CD14-positive monocyte (primary cell): Measurements from ENCODE around the gene DIMT1. TPM values are rescaled to one million over a fixed set of nuclear protein-coding genes. Genes with fewer than 3 reads are reported as not detected.

ENCODE experiments used
- DNase-seq, 3 donors: peaks; one replicate each; pipeline ENCODE4 v3.0.0-alpha.2; 2011 to 2022
- H2AFZ ChIP-seq: 2 replicates; pipeline ENCODE4 v1.6.0; 2012; ENCODE audit warnings: mild to moderate bottlenecking, low read depth, low read length, inconsistent platforms; ENCODE audit not compliant: insufficient read depth, poor library complexity, severe bottlenecking
- H3K27ac ChIP-seq, 2 donors: 1 replicate in 1 of 2; 2 replicates in 1 of 2; pipeline ENCODE4 v1.5.1; 2012 to 2013; ENCODE audit warnings: low read length in 2 of 2, control low read depth in 1 of 2, inconsistent platforms in 1 of 2, low read depth in 1 of 2, mild to moderate bottlenecking in 1 of 2
- H3K27me3 ChIP-seq, 2 donors: one replicate each; pipeline versions ENCODE4 v1.6.0 to v1.6.1; 2011 to 2013; ENCODE audit warnings: low read length in 2 of 2; ENCODE audit not compliant: control insufficient read depth in 2 of 2, insufficient read depth in 2 of 2
- H3K36me3 ChIP-seq, 2 donors: replicated peaks in 1 of 2; 1 replicate in 1 of 2; 2 replicates in 1 of 2; pipeline versions ENCODE4 v1.5.1 to v1.6.1; 2012 to 2013; ENCODE audit warnings: low read length in 2 of 2, control low read depth in 1 of 2, inconsistent platforms in 1 of 2, mild to moderate bottlenecking in 1 of 2; ENCODE audit not compliant: insufficient read depth in 2 of 2, control insufficient read depth in 1 of 2
- H3K4me1 ChIP-seq, 2 donors: 1 replicate in 1 of 2; 2 replicates in 1 of 2; pipeline versions ENCODE4 v1.5.1 to v1.6.1; 2012 to 2013; ENCODE audit warnings: low read length in 2 of 2, control low read depth in 1 of 2, inconsistent platforms in 1 of 2, mild to moderate bottlenecking in 1 of 2, moderate library complexity in 1 of 2; ENCODE audit not compliant: insufficient read depth in 2 of 2, control insufficient read depth in 1 of 2
- H3K4me2 ChIP-seq: replicated peaks from 2 replicates; pipeline ENCODE3; 2012; ENCODE audit warnings: low read length, moderate library complexity, mild to moderate bottlenecking; ENCODE audit not compliant: poor library complexity, severe bottlenecking; ENCODE audit errors: extremely low read depth
- H3K4me3 ChIP-seq, 3 experiments: fragments of 200-600 bp in 1 of 3; sonication (generic) in 1 of 3; replicated peaks in 1 of 3; 1 replicate in 2 of 3; 2 replicates in 1 of 3; pipeline ENCODE4 v1.5.1; 2011 to 2013; ENCODE audit warnings: low read length in 3 of 3, mild to moderate bottlenecking in 3 of 3, control low read depth in 2 of 3, low read depth in 2 of 3, inconsistent platforms in 1 of 3, moderate library complexity in 1 of 3
- H3K79me2 ChIP-seq: 2 replicates; pipeline ENCODE4 v1.6.0; 2012; ENCODE audit warnings: mild to moderate bottlenecking, control low read depth, inconsistent platforms, low read length, moderate library complexity; ENCODE audit not compliant: insufficient read depth
- H3K9ac ChIP-seq: 2 replicates; pipeline ENCODE4 v1.6.0; 2017; ENCODE audit warnings: low read length, mild to moderate bottlenecking; ENCODE audit not compliant: insufficient read depth, poor library complexity, severe bottlenecking
- H3K9me3 ChIP-seq, 2 donors: replicated peaks in 1 of 2; 1 replicate in 1 of 2; 2 replicates in 1 of 2; pipeline versions ENCODE4 v1.5.1 to v1.6.1; 2012 to 2013; ENCODE audit warnings: low read length in 2 of 2, control low read depth in 1 of 2; ENCODE audit not compliant: control insufficient read depth in 1 of 2, insufficient read depth in 1 of 2
- H4K20me1 ChIP-seq: 2 replicates; pipeline ENCODE4 v1.6.0; 2012; ENCODE audit warnings: mild to moderate bottlenecking, low read length, control low read depth, moderate library complexity; ENCODE audit not compliant: insufficient read depth
- H3K27ac Mint-ChIP-seq, 7 donors: one replicate each; pipeline ENCODE4 v1.8.0; 2020; ENCODE audit warnings: mild to moderate bottlenecking in 7 of 7, mixed read lengths in 7 of 7, moderate library complexity in 6 of 7, inconsistent platforms in 2 of 7
- H3K27me3 Mint-ChIP-seq, 3 donors: one replicate each; pipeline ENCODE4 v1.8.0; 2021 to 2022; ENCODE audit warnings: low read depth in 3 of 3, mild to moderate bottlenecking in 3 of 3, mixed read lengths in 3 of 3, moderate library complexity in 3 of 3, inconsistent platforms in 1 of 3
- H3K36me3 Mint-ChIP-seq, 2 donors: one replicate each; pipeline ENCODE4 v1.8.0; 2020; ENCODE audit warnings: mixed read lengths in 2 of 2, inconsistent platforms in 1 of 2, mild to moderate bottlenecking in 1 of 2
- H3K4me1 Mint-ChIP-seq: one replicate; pipeline ENCODE4 v1.8.0; 2020; ENCODE audit warnings: mild to moderate bottlenecking, mixed read lengths
- H3K4me3 Mint-ChIP-seq, 2 donors: one replicate each; pipeline ENCODE4 v1.8.0; 2020; ENCODE audit warnings: mild to moderate bottlenecking in 2 of 2, mixed read lengths in 2 of 2, moderate library complexity in 1 of 2
- H3K9me3 Mint-ChIP-seq, 7 donors: one replicate each; pipeline ENCODE4 v1.8.0; 2020 to 2022; ENCODE audit warnings: mixed read lengths in 7 of 7, mild to moderate bottlenecking in 6 of 7, moderate library complexity in 6 of 7, inconsistent platforms in 2 of 7
- CTCF ChIP-seq: fragments of 200-600 bp; IDR thresholded peaks from one replicate; pipeline ENCODE4 v1.8.0; 2022; ENCODE audit warnings: antibody characterized with exemption, mild to moderate bottlenecking
- WGBS: methylation state at CpG from one replicate; pipeline ENCODE4 v1.1.5; 2013; ENCODE audit warnings: missing lambda C conversion rate; ENCODE audit not compliant: insufficient coverage; 5-methylcytosine and 5-hydroxymethylcytosine counted together
- intact Hi-C, 2 donors: fragments of 100-400 bp; cut with micrococcal nuclease; formaldehyde crosslinking; loops; one replicate each; pipeline versions ENCODE4 v1.15.0 to v1.15.1; 2023
- polyA minus RNA-seq: library from RNA; depleted of rRNA, polyadenylated mRNA; stranded (reverse); fragments of >200 nt; gene quantifications from 2 replicates; pipeline ENCODE4 v1.2.3, GENCODE V29; 2012
- polyA plus RNA-seq, 3 donors: library from polyadenylated mRNA; depleted of rRNA in 1 of 3; unstranded in 2 of 3; stranded (reverse) in 1 of 3; fragments of 300-500 nt in 2 of 3; fragments of >200 nt in 1 of 3; fragmentation: Illumina TruSeq in 2 of 3; gene quantifications; 1 replicate in 2 of 3; 2 replicates in 1 of 3; pipeline ENCODE4 v1.2.3, GENCODE V29; 2012 to 2021
- total RNA-seq, 12 experiments: library from RNA in 1 of 12; stranded (reverse) in 1 of 12; fragments of 120-200 nt in 1 of 12; gene quantifications; one replicate each; pipeline ENCODE4 v1.2.4 and lab custom pipeline; 2013 to 2026; ENCODE audit warnings: mixed read lengths in 6 of 12, inconsistent platforms in 1 of 12

The DIMT1 gene
- total RNA-seq (2013), result 16.2 TPM
- polyA plus RNA-seq (10 to 100 TPM; 10.1 to 27.6 (median 25.1) TPM), polyA minus RNA-seq (8.3 and 9.8 TPM in 2 replicates), total RNA-seq (lab: John Stamatoyannopoulos, UW) (8.5 to 24.2 (median 13.7) reads per million in 11 experiments)

- Histone ChIP-seq H3K27ac (peak within 1 kb of the TSS; percentile 82 to 91), H3K79me2 (peaks cover 9% of the 10 kb centered on the region), H3K9me3 (no peaks in the 10 kb centered on the region), H3K4me3 (peak within 1 kb of the TSS; percentile 82 to 89 (median 84)), H2AFZ (peak within 1 kb of the TSS; percentile 93), H3K36me3 (peaks cover 6 to 16% of the 10 kb centered on the region in 2 donors), H3K4me1 (peaks cover 16 to 19% of the 10 kb centered on the region in 2 donors), H3K9ac (peak within 1 kb of the TSS; percentile 83), H3K27me3 (no peaks in the 10 kb centered on the region), H4K20me1 (no peaks in the 10 kb centered on the region), H3K4me2 (peak within 1 kb of the TSS; percentile 92)
- H3K27me3 Mint-ChIP-seq, result peaks cover 0 to 2% (median 0%) of the 10 kb centered on the region in 3 donors
- H3K27ac Mint-ChIP-seq, result peak within 1 kb of the TSS; percentile 85 to 96 (median 92)
- peaks cover 7 to 27% of the 10 kb centered on the region in 2 donors for H3K36me3 Mint-ChIP-seq
- H3K9me3 Mint-ChIP-seq, result peaks cover 0 to 5% (median 2%) of the 10 kb centered on the region in 7 donors
- peak; percentile 93 to 95 (median 95) for DNase-seq
- H3K4me1 Mint-ChIP-seq, result peaks cover 19% of the 10 kb centered on the region
- no peak for TF ChIP-seq CTCF
- intact Hi-C loops, result loop anchor here (10.0 kb wide), 1 partner anchor 99 kb away; the partner anchor contains the start of gene KIF2A (in 2 of the 2)
- peak within 1 kb of the TSS; percentile 95 to 98 for H3K4me3 Mint-ChIP-seq
- 0% methylated on average over 59 of the region's 66 CpGs for WGBS
Measured at GRCh38 chr5:62403411-62404250, at the start of gene DIMT1. DIMT1 (minus strand) TSS chr5:62403905; CDS start chr5:62403772, 133 bp downstream.

GRCh38 chr5:62450259-62450658, 46.6 kb upstream of the DIMT1 start:
- H2AFZ ChIP-seq, result no peak overlapping the region
- H3K27ac ChIP-seq, result no peak overlapping the region
- H4K20me1 ChIP-seq, result no peaks in the 10 kb centered on the region
- intact Hi-C loops, result no loop called here
- DNase-seq, result no peak
- Mint-ChIP-seq H3K4me1 (no peaks in the 10 kb centered on the region), H3K36me3 (peaks cover 34 to 37% of the 10 kb centered on the region in 2 donors), H3K9me3 (peaks cover 0 to 3% (median 0%) of the 10 kb centered on the region in 7 donors), H3K4me3 (no peak overlapping the region), H3K27me3 (no peaks in the 10 kb centered on the region), H3K27ac (no peak overlapping the region)
- H3K9me3 ChIP-seq, result no peaks in the 10 kb centered on the region
- TF ChIP-seq CTCF, result no peak
- peaks cover 14 to 72% of the 10 kb centered on the region in 2 donors for H3K36me3 ChIP-seq
- no peaks in the 10 kb centered on the region for H3K79me2 ChIP-seq
- no CpG with 5 or more reads among the region's 2 CpGs for WGBS
- H3K4me3 ChIP-seq, result no peak overlapping the region
- H3K9ac ChIP-seq, result no peak overlapping the region
- H3K4me1 ChIP-seq, result no peaks in the 10 kb centered on the region
- H3K27me3 ChIP-seq, result no peaks in the 10 kb centered on the region
- H3K4me2 ChIP-seq, result no peak overlapping the region
